GM12878 (cell line): ENCODE measurements around the gene CHPF2. TPM values are rescaled to one million over a fixed set of nuclear protein-coding genes. Genes with fewer than 3 reads are reported as not detected.

Experiments used
- ATAC-seq: fragments of 200-7000 bp; cut with Tn5 transposase; 3 replicates; pipeline ENCODE4 v1.9.1; 2020; ENCODE audit warnings: mild to moderate bottlenecking, moderate library complexity
- BruUV-seq: library from RNA; stranded (reverse); fragments of 400-500 nt; replicated peaks from 2 replicates; lab custom pipeline; 2021; lab: Mats Ljungman, UMichigan
- CTCF ChIA-PET: fragments of 300-600 bp; sonication (Branson Sonifier 250); formaldehyde crosslinking; extraction: SDS; loops from one replicate; lab custom pipeline; 2021; ENCODE audit warnings: inconsistent platforms; lab: Yijun Ruan, JAX
- POLR2A ChIA-PET: fragments of 350-600 bp; formaldehyde crosslinking; extraction: SDS; loops from one replicate; lab custom pipeline; 2021; ENCODE audit warnings: inconsistent platforms; lab: Charles Lee
- RAD21 ChIA-PET: fragments of 300-600 bp; sonication (Branson Sonifier 250); formaldehyde crosslinking; loops from one replicate; lab custom pipeline; 2023; ENCODE audit warnings: antibody characterized with exemption; ENCODE audit not compliant: unreplicated experiment; lab: Charles Lee
- SMC1A ChIA-PET: fragments of 300-600 bp; sonication (Branson Sonifier 250); formaldehyde crosslinking; loops from one replicate; lab custom pipeline; 2023; ENCODE audit not compliant: unreplicated experiment, uncharacterized antibody; lab: Charles Lee
- DNase-seq: peaks from one replicate; pipeline ENCODE4 v3.0.0-alpha.2; 2011; ENCODE audit warnings: low read depth, low spot score
- FAIRE-seq: peaks from 3 replicates; lab custom pipeline; 2011; peaks lifted over from hg19 to GRCh38; lab: Jason Lieb, UNC
- H2AFZ ChIP-seq: 2 replicates; pipeline ENCODE4 v1.6.0; 2011; ENCODE audit warnings: low read depth, low read length, control low read depth; ENCODE audit not compliant: control insufficient read depth
- H3K27ac ChIP-seq: 2 replicates; pipeline ENCODE4 v1.5.1; 2011; ENCODE audit warnings: control low read depth; ENCODE audit not compliant: control insufficient read depth, insufficient read depth
- H3K27me3 ChIP-seq, 2 experiments: replicated peaks in 1 of 2; 2 replicates each; pipeline versions ENCODE4 v1.6.0 to v1.6.1; 2011; ENCODE audit warnings: low read length in 1 of 2; ENCODE audit not compliant: control insufficient read depth in 2 of 2, insufficient read depth in 2 of 2
- H3K36me3 ChIP-seq, 2 experiments: 2 replicates each; pipeline ENCODE4 v1.5.1; 2011; ENCODE audit warnings: low read length in 1 of 2; ENCODE audit not compliant: control insufficient read depth in 2 of 2, insufficient read depth in 2 of 2
- H3K4me1 ChIP-seq: 2 replicates; pipeline ENCODE4 v1.6.1; 2011; ENCODE audit warnings: mild to moderate bottlenecking, low read length, moderate library complexity, mixed read lengths; ENCODE audit not compliant: control insufficient read depth, insufficient read depth
- H3K4me2 ChIP-seq: 2 replicates; pipeline ENCODE4 v1.6.0; 2011; ENCODE audit warnings: control low read depth; ENCODE audit not compliant: control insufficient read depth, insufficient read depth
- H3K4me3 ChIP-seq: fragments of 200-600 bp; sonication (generic); 2 replicates; pipeline ENCODE4 v1.5.1; 2016
- H3K79me2 ChIP-seq: 2 replicates; pipeline ENCODE4 v1.6.0; 2011; ENCODE audit warnings: low read length; ENCODE audit not compliant: control insufficient read depth, insufficient read depth
- H3K9ac ChIP-seq: 2 replicates; pipeline ENCODE4 v1.8.0; 2011; ENCODE audit warnings: low read length, control low read depth, mixed read lengths; ENCODE audit not compliant: control insufficient read depth, insufficient read depth
- H3K9me3 ChIP-seq: replicated peaks from 3 replicates; pipeline ENCODE4 v1.5.1; 2011; ENCODE audit warnings: mild to moderate bottlenecking, low read length; ENCODE audit not compliant: control insufficient read depth, insufficient read depth
- H4K20me1 ChIP-seq: 2 replicates; pipeline ENCODE4 v1.6.0; 2011; ENCODE audit not compliant: control insufficient read depth, insufficient read depth
- BCL11A ChIP-seq: IDR thresholded peaks from 2 replicates; pipeline ENCODE4 v1.6.1; 2011; ENCODE audit warnings: low read depth, low read length
- CEBPZ ChIP-seq: fragments of 150-350 bp; IDR thresholded peaks from 2 replicates; pipeline ENCODE4 v1.6.1; 2016; ENCODE audit warnings: low read depth, low read length
- CREB1 ChIP-seq: IDR thresholded peaks from 2 replicates; pipeline ENCODE4 v1.6.1; 2012; ENCODE audit warnings: low read depth, mild to moderate bottlenecking, inconsistent platforms
- CREM ChIP-seq: IDR thresholded peaks from 2 replicates; pipeline ENCODE4 v1.6.1; 2014; ENCODE audit warnings: antibody characterized with exemption, low read depth
- HDAC6 ChIP-seq: fragments of 200-600 bp; sonication (generic); IDR thresholded peaks from one replicate; pipeline ENCODE4 v1.8.0; 2017; ENCODE audit warnings: antibody characterized with exemption; ENCODE audit not compliant: unreplicated experiment
- HSF1 ChIP-seq: fragments of 150-350 bp; IDR thresholded peaks from 2 replicates; pipeline ENCODE4 v1.6.1; 2014; ENCODE audit warnings: mild to moderate bottlenecking, low read depth, low read length
- IRF5 ChIP-seq: fragments of 450-650 bp; IDR thresholded peaks from 2 replicates; pipeline ENCODE4 v1.6.1; 2017; ENCODE audit warnings: borderline replicate concordance
- PBX3 ChIP-seq: IDR thresholded peaks from 2 replicates; pipeline ENCODE4 v1.6.1; 2011; ENCODE audit warnings: mild to moderate bottlenecking, low read depth, low read length, moderate library complexity; ENCODE audit not compliant: insufficient replicate concordance
- TCF3 ChIP-seq: IDR thresholded peaks from 2 replicates; pipeline ENCODE4 v1.6.1; 2012; ENCODE audit warnings: low read depth, mild to moderate bottlenecking, low read length, borderline replicate concordance; ENCODE audit not compliant: insufficient read depth
- TCF7 ChIP-seq: IDR thresholded peaks from 2 replicates; pipeline ENCODE4 v1.6.1; 2014; ENCODE audit warnings: antibody characterized with exemption, borderline replicate concordance
- USF1 ChIP-seq: IDR thresholded peaks from 2 replicates; pipeline ENCODE4 v1.6.1; 2011; ENCODE audit warnings: borderline replicate concordance, low read depth, mild to moderate bottlenecking, moderate library complexity, mixed read lengths, low read length; ENCODE audit not compliant: insufficient read depth; ENCODE audit errors: extremely low read length
- YY1 ChIP-seq: IDR thresholded peaks from 2 replicates; pipeline ENCODE4 v1.6.1; 2011; ENCODE audit warnings: low read depth, mild to moderate bottlenecking, low read length
- WGBS: methylation state at CpG from one replicate; pipeline ENCODE4 v1.1.6; 2016; ENCODE audit warnings: low lambda C conversion rate; ENCODE audit not compliant: insufficient replicate concordance, insufficient coverage; ENCODE audit errors: missing lambda C conversion rate; 5-methylcytosine and 5-hydroxymethylcytosine counted together
- in situ Hi-C: fragments of 300-500 bp; cut with MboI; formaldehyde crosslinking; loops from 9 replicates; pipeline ENCODE4 v1.14.3; 2018; ENCODE audit warnings: mixed read lengths
- intact Hi-C: fragments of 100-400 bp; cut with micrococcal nuclease; formaldehyde crosslinking; loops from one replicate; pipeline ENCODE4 v1.14.2; 2022; ENCODE audit not compliant: unreplicated experiment
- polyA plus RNA-seq, 11 experiments: library from polyadenylated mRNA; depleted of rRNA in 4 of 11; unstranded in 6 of 11; stranded (reverse) in 5 of 11; fragments of >200 nt; fragmentation: Nextera tagmentation in 4 of 11; fragmentation: Illumina TruSeq in 1 of 11; extraction: Ambion mirVana in 4 of 11; extraction: Trizol in 1 of 11; gene quantifications; 1 replicate in 1 of 11; 2 replicates in 10 of 11; pipeline versions ENCODE4 v1.2.1 to v1.2.3, GENCODE V29; 2011 to 2016; ENCODE audit warnings: inconsistent platforms in 2 of 11, missing spikeins in 2 of 11, low read depth in 1 of 11
- total RNA-seq, 4 experiments: library from RNA; depleted of rRNA in 3 of 4; stranded (reverse); fragments of >200 nt in 3 of 4; fragmentation: Illumina TruSeq in 1 of 4; extraction: Trizol in 1 of 4; gene quantifications; 2 replicates each; pipeline versions ENCODE4 v1.2.1 to v1.2.3, GENCODE V29; 2013 to 2021

CHPF2 gene
- total and polyA plus RNA-seq, 10 of the 15 experiments (the other 5 are each of a cell fraction or from before 2014, with no cell fraction given) = 0.23 to 33.1 (median 11.5) TPM

GRCh38 chr7:151243408-151244195, 11.3 kb downstream of the CHPF2 start:
- peaks cover 0 to 3% of the 10 kb centered on the region in 2 experiments; a peak in 1 of 4 replicates for H3K36me3 ChIP-seq
- H3K27ac ChIP-seq = no peak overlapping the region
- H3K4me2 ChIP-seq = peak overlapping the region; percentile 80
- ChIA-PET POLR2A (interaction anchor here (1.0 to 1.5 kb wide), 4 partner anchors 9 to 16 kb away, joined by 3 to 5 read pairs (median 4); partner anchors contain the start of genes ABCF2 and CHPF2), SMC1A (interaction anchor here (1.2 to 3.4 kb wide), 7 partner anchors 10 to 120 kb away, joined by 3 to 24 read pairs (median 9); partner anchors contain the start of genes ABCF2 and CHPF2), CTCF (interaction anchor here (0.6 to 5.3 kb wide), 44 partner anchors 9 to 417 kb away, joined by 3 to 56 read pairs (median 4); partner anchors contain the start of genes ABCB8, ABCF2, ASB10 and CHPF2), RAD21 (interaction anchor here (0.9 to 2.6 kb wide), 5 partner anchors 11 to 119 kb away, joined by 4 to 17 read pairs (median 11); partner anchors contain the start of genes ABCF2 and CHPF2)
- DNase-seq = no peak
- ATAC-seq = peak; percentile 50
- no peaks in the 10 kb centered on the region for H3K9me3 ChIP-seq
- H3K4me3 ChIP-seq = peak overlapping the region; percentile 53
- H3K27me3 ChIP-seq = peaks cover 15 to 24% of the 10 kb centered on the region in 2 experiments
- in situ Hi-C loops = no loop called here
- intact Hi-C loops = loop anchor here (5.0 kb wide), 1 partner anchor 71 kb away; no protein-coding TSS in a partner anchor
- FAIRE-seq = peak; percentile 47
- H3K79me2 ChIP-seq = no peaks in the 10 kb centered on the region
- peak overlapping the region; percentile 54 for H2AFZ ChIP-seq
- no TSS peak for BruUV-seq
- 8% methylated on average over 16 of the region's 17 CpGs for WGBS
- H3K4me1 ChIP-seq = peaks cover 16% of the 10 kb centered on the region
- H3K9ac ChIP-seq = peak overlapping the region; percentile 26
- no peaks in the 10 kb centered on the region for H4K20me1 ChIP-seq
- TF ChIP-seq YY1 (no peak), CREM (no peak), CREB1 (0 out of 2 replicates have a peak, but pooled peaks have one; percentile 8), TCF7 (no peak), HSF1 (no peak), HDAC6 (no peak), CEBPZ (no peak), IRF5 (no peak), TCF3 (0 out of 2 replicates have a peak, but pooled peaks have one; percentile 5), USF1 (no peak), PBX3 (no peak), BCL11A (peak; percentile 3; the same call in 1 of the 2 replicates)
